Nephron progenitor cell (in vitro differentiated cells): ENCODE results near the gene VSTM5.

Source experiments
- DNase-seq: peaks from one replicate; pipeline ENCODE4 v3.0.0; 2021
- H3K27ac Mint-ChIP-seq: 2 replicates; pipeline ENCODE4 v1.8.0; 2021; ENCODE audit warnings: mild to moderate bottlenecking, moderate library complexity, mixed read lengths
- H3K27me3 Mint-ChIP-seq: 2 replicates; pipeline ENCODE4 v1.8.0; 2021; ENCODE audit warnings: mild to moderate bottlenecking, low read depth, mixed read lengths; ENCODE audit not compliant: poor library complexity
- H3K36me3 Mint-ChIP-seq: 2 replicates; pipeline ENCODE4 v1.8.0; 2021; ENCODE audit warnings: low read depth, mixed read lengths
- H3K4me1 Mint-ChIP-seq: 2 replicates; pipeline ENCODE4 v1.8.0; 2021; ENCODE audit warnings: mixed read lengths
- H3K4me3 Mint-ChIP-seq: 2 replicates; pipeline ENCODE4 v1.8.0; 2021; ENCODE audit warnings: mild to moderate bottlenecking, moderate library complexity, mixed read lengths
- H3K9me3 Mint-ChIP-seq: 2 replicates; pipeline ENCODE4 v1.8.0; 2021; ENCODE audit warnings: mild to moderate bottlenecking, moderate library complexity, mixed read lengths
- TF ChIP-seq, protein P1 (sequence below): fragments of 200-600 bp; sonication (generic); IDR thresholded peaks from 2 replicates; pipeline ENCODE4 v1.5.0; 2021; ENCODE audit warnings: antibody characterized with exemption

VSTM5 gene

DNA sequence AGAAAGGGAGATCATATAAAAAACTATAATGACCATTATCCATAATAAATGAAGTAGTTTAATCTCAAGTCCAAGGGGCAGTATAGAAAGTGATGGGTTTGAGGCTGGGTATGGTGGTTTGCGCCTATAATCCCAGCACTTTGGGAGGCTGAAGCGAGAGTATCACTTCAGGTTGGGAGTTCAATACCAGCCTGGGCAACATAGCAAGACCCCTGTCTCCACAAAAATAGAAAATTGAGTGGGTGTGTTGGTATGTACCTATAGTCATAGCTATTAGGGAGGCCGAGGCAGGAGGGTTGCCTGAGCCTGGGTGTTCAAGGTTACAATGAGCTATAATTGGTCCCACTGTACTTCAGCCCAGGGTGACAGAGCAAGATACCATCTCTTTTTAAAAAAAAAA, 42.4 kb downstream of the VSTM5 start:
- Mint-ChIP-seq H3K4me1 (no peaks in the 10 kb centered on the region), H3K4me3 (no peak overlapping the region), H3K9me3 (no peaks in the 10 kb centered on the region), H3K27ac (no peak overlapping the region), H3K27me3 (no peaks in the 10 kb centered on the region), H3K36me3 (peaks cover 89% of the 10 kb centered on the region)
- DNase-seq, result no peak
- TF ChIP-seq, protein P1, sequence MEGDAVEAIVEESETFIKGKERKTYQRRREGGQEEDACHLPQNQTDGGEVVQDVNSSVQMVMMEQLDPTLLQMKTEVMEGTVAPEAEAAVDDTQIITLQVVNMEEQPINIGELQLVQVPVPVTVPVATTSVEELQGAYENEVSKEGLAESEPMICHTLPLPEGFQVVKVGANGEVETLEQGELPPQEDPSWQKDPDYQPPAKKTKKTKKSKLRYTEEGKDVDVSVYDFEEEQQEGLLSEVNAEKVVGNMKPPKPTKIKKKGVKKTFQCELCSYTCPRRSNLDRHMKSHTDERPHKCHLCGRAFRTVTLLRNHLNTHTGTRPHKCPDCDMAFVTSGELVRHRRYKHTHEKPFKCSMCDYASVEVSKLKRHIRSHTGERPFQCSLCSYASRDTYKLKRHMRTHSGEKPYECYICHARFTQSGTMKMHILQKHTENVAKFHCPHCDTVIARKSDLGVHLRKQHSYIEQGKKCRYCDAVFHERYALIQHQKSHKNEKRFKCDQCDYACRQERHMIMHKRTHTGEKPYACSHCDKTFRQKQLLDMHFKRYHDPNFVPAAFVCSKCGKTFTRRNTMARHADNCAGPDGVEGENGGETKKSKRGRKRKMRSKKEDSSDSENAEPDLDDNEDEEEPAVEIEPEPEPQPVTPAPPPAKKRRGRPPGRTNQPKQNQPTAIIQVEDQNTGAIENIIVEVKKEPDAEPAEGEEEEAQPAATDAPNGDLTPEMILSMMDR, result no peak

GRCh38 chr11:93804879-93805278, 45.5 kb downstream of the VSTM5 start:
- H3K9me3 Mint-ChIP-seq, result no peaks in the 10 kb centered on the region
- no peak overlapping the region for H3K4me3 Mint-ChIP-seq
- H3K27me3 Mint-ChIP-seq, result no peaks in the 10 kb centered on the region
- TF ChIP-seq, protein P1, result no peak
- peaks cover 76% of the 10 kb centered on the region for H3K36me3 Mint-ChIP-seq
- H3K27ac Mint-ChIP-seq, result no peak overlapping the region
- DNase-seq, result no peak
- H3K4me1 Mint-ChIP-seq, result no peaks in the 10 kb centered on the region

GRCh38 chr11:93801366-93801765, 49.1 kb downstream of the VSTM5 start:
- no peak for DNase-seq
- Mint-ChIP-seq H3K27ac (no peak overlapping the region), H3K36me3 (peaks cover 75% of the 10 kb centered on the region), H3K9me3 (no peaks in the 10 kb centered on the region), H3K4me3 (no peak overlapping the region), H3K4me1 (no peaks in the 10 kb centered on the region), H3K27me3 (no peaks in the 10 kb centered on the region)
- TF ChIP-seq, protein P1, result no peak

DNA sequence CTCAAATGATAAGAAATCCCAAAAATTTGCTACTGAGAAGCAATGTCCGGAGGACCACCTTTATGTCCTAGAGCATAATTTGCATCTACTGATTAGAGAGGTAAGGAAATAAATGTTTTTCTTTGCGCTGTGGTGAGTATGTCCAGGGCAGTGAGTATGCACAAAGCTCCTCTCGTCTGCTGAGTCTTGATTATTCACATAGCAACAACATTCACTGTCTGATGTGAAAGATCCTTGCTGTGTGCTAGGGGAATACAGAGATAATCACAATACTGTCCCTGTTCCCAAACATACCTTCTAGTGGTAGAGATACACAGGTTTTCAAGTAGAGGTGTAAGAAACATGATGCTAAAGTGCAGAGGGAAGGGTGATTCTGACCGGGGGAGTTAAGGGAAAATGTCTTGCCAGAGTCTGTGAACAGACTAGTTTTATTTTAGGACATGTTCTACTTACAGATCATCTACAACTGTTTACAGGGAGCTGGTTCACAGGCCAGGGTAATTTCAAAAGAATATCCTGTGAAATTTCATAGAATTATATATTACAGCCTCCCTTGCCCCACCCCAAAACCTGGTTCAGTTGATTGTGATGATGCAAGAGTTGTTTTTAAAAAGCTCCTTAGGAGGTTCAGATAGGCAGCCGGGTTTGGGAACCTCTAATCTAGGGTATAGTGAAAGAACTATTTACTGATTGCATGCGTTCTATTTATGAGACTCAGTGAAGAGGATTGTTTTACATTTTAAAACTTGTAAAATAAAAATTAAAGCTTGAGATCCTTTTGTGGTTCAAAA, 53.8 kb downstream of the VSTM5 start:
- H3K36me3 Mint-ChIP-seq, result peaks cover 82% of the 10 kb centered on the region

DNA sequence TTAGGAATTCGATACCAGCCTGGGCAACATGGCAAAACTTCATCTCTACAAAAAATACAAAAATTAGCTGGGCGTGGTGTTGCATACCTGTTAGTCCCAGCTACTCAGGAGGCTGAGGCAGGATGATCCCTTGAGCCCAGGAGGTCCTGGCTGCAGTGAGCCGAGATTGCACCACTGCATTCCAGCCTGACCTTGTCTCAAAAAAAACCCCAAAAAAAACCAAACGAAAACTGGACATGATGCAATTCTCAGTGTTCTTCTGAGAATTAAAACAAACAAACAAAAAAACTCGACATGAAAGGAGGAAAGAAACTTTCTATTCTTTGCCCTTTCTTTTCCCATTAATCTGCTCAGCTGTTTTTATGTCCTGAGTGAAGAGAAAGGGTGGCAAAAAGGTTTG, 58.9 kb downstream of the VSTM5 start:
- no peak overlapping the region for H3K27ac Mint-ChIP-seq
- no peak overlapping the region for H3K4me3 Mint-ChIP-seq
- TF ChIP-seq, protein P1, result no peak
- no peaks in the 10 kb centered on the region for H3K27me3 Mint-ChIP-seq
- DNase-seq, result no peak
- peaks cover 86% of the 10 kb centered on the region for H3K36me3 Mint-ChIP-seq
- no peaks in the 10 kb centered on the region for H3K9me3 Mint-ChIP-seq
- H3K4me1 Mint-ChIP-seq, result peaks cover 16% of the 10 kb centered on the region

More for the DNA sequence above, 53.8 kb downstream of the VSTM5 start:
- H3K27ac Mint-ChIP-seq, result no peak overlapping the region
- no peaks in the 10 kb centered on the region for H3K27me3 Mint-ChIP-seq
- TF ChIP-seq, protein P1, result no peak
- H3K9me3 Mint-ChIP-seq, result no peaks in the 10 kb centered on the region
- DNase-seq, result no peak
- no peak overlapping the region for H3K4me3 Mint-ChIP-seq
- H3K4me1 Mint-ChIP-seq, result no peaks in the 10 kb centered on the region

DNA sequence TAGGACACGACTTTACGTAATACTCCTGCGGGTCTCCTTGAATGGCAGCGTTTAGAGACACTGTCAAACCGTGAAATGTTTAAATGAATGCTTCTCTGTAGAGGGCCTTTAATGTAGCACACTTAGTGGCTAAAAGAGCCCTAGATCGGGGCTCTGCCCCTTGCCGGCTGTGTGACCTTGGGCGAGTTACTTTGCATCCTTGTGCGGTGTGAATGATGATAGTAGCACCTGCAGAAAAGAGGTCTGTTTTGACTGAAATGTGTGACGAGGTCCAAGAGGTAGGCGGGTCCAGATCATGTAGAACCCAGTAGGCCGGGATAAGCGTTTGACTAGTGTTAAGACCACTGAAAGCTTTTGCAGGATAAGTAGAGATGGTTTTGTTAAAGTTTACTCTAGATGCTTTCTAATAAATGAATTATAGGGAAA, 65.5 kb downstream of the VSTM5 start:
- no peaks in the 10 kb centered on the region for H3K27me3 Mint-ChIP-seq
- TF ChIP-seq, protein P1, result no peak
- peaks cover 44% of the 10 kb centered on the region for H3K4me1 Mint-ChIP-seq
- H3K27ac Mint-ChIP-seq, result peak overlapping the region; percentile 99
- no peak for DNase-seq
- H3K9me3 Mint-ChIP-seq, result peaks cover 3% of the 10 kb centered on the region
- H3K36me3 Mint-ChIP-seq, result peaks cover 44% of the 10 kb centered on the region
- peak overlapping the region; percentile 98 for H3K4me3 Mint-ChIP-seq
